Smooth muscle cell (in vitro differentiated cells): ENCODE results near the gene ITSN1. TPM values are rescaled to one million over a fixed set of nuclear protein-coding genes. Genes with fewer than 3 reads are reported as not detected.

ENCODE experiments used
- DNase-seq: peaks from one replicate; lab custom pipeline; 2025; ENCODE audit not compliant: unreplicated experiment; lab: John Stamatoyannopoulos, UW
- H2AFZ ChIP-seq: fragments of 200-600 bp; sonication (generic); 2 replicates; pipeline ENCODE4 v1.6.0; 2016; ENCODE audit warnings: antibody characterized with exemption, low read depth, mild to moderate bottlenecking
- H3F3A ChIP-seq: fragments of 200-600 bp; sonication (generic); 2 replicates; pipeline ENCODE4 v1.6.0; 2017; ENCODE audit warnings: antibody characterized with exemption, low read depth
- H3K27ac ChIP-seq: fragments of 200-600 bp; sonication (generic); 2 replicates; pipeline ENCODE4 v1.5.1; 2016; ENCODE audit warnings: low read depth, mild to moderate bottlenecking
- H3K27me3 ChIP-seq: fragments of 200-600 bp; sonication (generic); 2 replicates; pipeline ENCODE4 v1.6.1; 2016; ENCODE audit warnings: low read depth, mild to moderate bottlenecking
- H3K36me3 ChIP-seq: fragments of 200-600 bp; sonication (generic); 2 replicates; pipeline ENCODE4 v1.5.1; 2016; ENCODE audit warnings: low read depth
- H3K4me1 ChIP-seq: fragments of 200-600 bp; sonication (generic); 2 replicates; pipeline ENCODE4 v1.5.1; 2016; ENCODE audit warnings: low read depth
- H3K4me2 ChIP-seq: fragments of 200-600 bp; sonication (generic); 2 replicates; pipeline ENCODE4 v1.6.0; 2016; ENCODE audit warnings: mild to moderate bottlenecking
- H3K4me3 ChIP-seq: fragments of 200-600 bp; sonication (generic); 2 replicates; pipeline ENCODE4 v1.5.1; 2016; ENCODE audit warnings: mild to moderate bottlenecking
- H3K79me2 ChIP-seq: fragments of 200-600 bp; sonication (generic); 2 replicates; pipeline ENCODE4 v1.6.0; 2016; ENCODE audit warnings: low read depth, mild to moderate bottlenecking
- H3K9ac ChIP-seq: fragments of 200-600 bp; sonication (generic); 2 replicates; pipeline ENCODE4 v1.6.0; 2016; ENCODE audit warnings: low read depth
- H3K9me3 ChIP-seq: fragments of 200-600 bp; sonication (generic); replicated peaks from 2 replicates; pipeline ENCODE4 v1.5.1; 2016; ENCODE audit warnings: low read depth
- H4K20me1 ChIP-seq: fragments of 200-600 bp; sonication (generic); 2 replicates; pipeline ENCODE4 v1.6.0; 2016; ENCODE audit warnings: low read depth
- CTCF ChIP-seq: fragments of 200-600 bp; sonication (generic); IDR thresholded peaks from 2 replicates; pipeline ENCODE4 v1.5.1; 2017; ENCODE audit warnings: borderline replicate concordance, mild to moderate bottlenecking, antibody characterized with exemption; ENCODE audit not compliant: insufficient read depth, poor library complexity, severe bottlenecking
- WGBS: methylation state at CpG from one replicate; pipeline ENCODE4 v1.1.7; 2016; ENCODE audit warnings: low lambda C conversion rate; 5-methylcytosine and 5-hydroxymethylcytosine counted together
- polyA plus RNA-seq: library from polyadenylated mRNA; unstranded; fragments of >200 nt; fragmentation: Nextera tagmentation; extraction: Ambion mirVana; gene quantifications from 2 replicates; pipeline ENCODE4 v1.2.1, GENCODE V29; 2016
- total RNA-seq: library from RNA; depleted of rRNA; stranded (reverse); fragments of >200 nt; gene quantifications from 2 replicates; pipeline ENCODE4 v1.2.3, GENCODE V29; 2014

ITSN1 gene
- total and polyA plus RNA-seq, 2 experiments from 2014 or later = 36.4 to 76.5 TPM

- Histone ChIP-seq H2AFZ (no peak overlapping the region), H3K79me2 (peaks cover 25% of the 10 kb centered on the region)
- WGBS = 94% methylated on average over 4 of the region's 4 CpGs
These were observed 294.8 kb downstream of the ITSN1 start for GRCh38 chr21:33937146-33937545.

GRCh38 chr21:33937931-33938339, 295.6 kb downstream of the ITSN1 start:
- Histone ChIP-seq H3K36me3 (no peaks in the 10 kb centered on the region), H2AFZ (no peak overlapping the region), H3K4me3 (no peak overlapping the region), H3F3A (peaks cover 23% of the 10 kb centered on the region), H3K9ac (no peak overlapping the region), H3K27me3 (no peaks in the 10 kb centered on the region), H3K4me2 (no peak overlapping the region), H3K79me2 (peaks cover 17% of the 10 kb centered on the region), H3K9me3 (no peaks in the 10 kb centered on the region), H3K27ac (no peak overlapping the region), H4K20me1 (no peaks in the 10 kb centered on the region), H3K4me1 (peaks cover 8% of the 10 kb centered on the region)
- WGBS = 98% methylated on average over 14 of the region's 14 CpGs
- DNase-seq = no peak
- TF ChIP-seq CTCF = no peak

More at GRCh38 chr21:33937146-33937545, 294.8 kb downstream of the ITSN1 start:
- DNase-seq = no peak
- Histone ChIP-seq H3F3A (peaks cover 23% of the 10 kb centered on the region), H3K4me1 (peaks cover 15% of the 10 kb centered on the region), H4K20me1 (no peaks in the 10 kb centered on the region), H3K36me3 (no peaks in the 10 kb centered on the region), H3K9me3 (no peaks in the 10 kb centered on the region), H3K9ac (no peak overlapping the region), H3K27ac (no peak overlapping the region), H3K27me3 (no peaks in the 10 kb centered on the region), H3K4me2 (no peak overlapping the region), H3K4me3 (no peak overlapping the region)
- TF ChIP-seq CTCF = no peak

- peak overlapping the region; percentile 53 for H3K4me2 ChIP-seq
- H3K9ac ChIP-seq = no peak overlapping the region
- DNase-seq = no peak
- H4K20me1 ChIP-seq = no peaks in the 10 kb centered on the region
- H3K4me3 ChIP-seq = no peak overlapping the region
- H3K27ac ChIP-seq = peak overlapping the region; percentile 98
- peaks cover 4% of the 10 kb centered on the region for H3K4me1 ChIP-seq
- H2AFZ ChIP-seq = no peak overlapping the region
- H3F3A ChIP-seq = peaks cover 23% of the 10 kb centered on the region
- H3K27me3 ChIP-seq = no peaks in the 10 kb centered on the region
- WGBS = 75% methylated on average over 3 of the region's 3 CpGs
- no peaks in the 10 kb centered on the region for H3K36me3 ChIP-seq
- H3K9me3 ChIP-seq = no peaks in the 10 kb centered on the region
- H3K79me2 ChIP-seq = peaks cover 13% of the 10 kb centered on the region
- no peak for TF ChIP-seq CTCF
These were observed 296.1 kb downstream of the ITSN1 start for GRCh38 chr21:33938381-33938780.

- no peak for TF ChIP-seq CTCF
- DNase-seq = no peak
- Histone ChIP-seq H2AFZ (no peak overlapping the region), H3K9ac (peak overlapping the region; percentile 39), H3K4me2 (peak overlapping the region; percentile 53), H3K4me3 (no peak overlapping the region), H4K20me1 (no peaks in the 10 kb centered on the region), H3K9me3 (no peaks in the 10 kb centered on the region), H3F3A (peaks cover 23% of the 10 kb centered on the region), H3K27ac (peak overlapping the region; percentile 98), H3K27me3 (no peaks in the 10 kb centered on the region), H3K36me3 (no peaks in the 10 kb centered on the region), H3K79me2 (peaks cover 4% of the 10 kb centered on the region), H3K4me1 (peaks cover 4% of the 10 kb centered on the region)
- 14% methylated on average over 3 of the region's 3 CpGs for WGBS
These were observed 296.9 kb downstream of the ITSN1 start for GRCh38 chr21:33939226-33939625.
